CD4-positive, alpha-beta T cell treated with Interferon alpha-2 for 1 hour (primary cell): ENCODE results near the gene UGT3A1.
A peak's percentile ranks its signal among the peaks of the same experiment; 100 is the strongest.
"Not testable (repeated sequence)": the region's sequence is repeated elsewhere in the genome, so short reads cannot be mapped to it uniquely, and the experiment has no call there.

Experiments used
- DNase-seq, 2 donors: peaks; one replicate each; pipeline ENCODE4 v3.0.0-alpha.2; 2020 to 2022

UGT3A1 gene

GRCh38 chr5:35987776-35988175, 3.4 kb downstream of the UGT3A1 start:
- no peak for DNase-seq

- DNase-seq, result no peak
These were observed 11.5 kb downstream of the UGT3A1 start for GRCh38 chr5:35979715-35980114.

- DNase-seq, result not testable (repeated sequence)
These were observed 14.3 kb downstream of the UGT3A1 start for GRCh38 chr5:35976859-35977258.

- DNase-seq, result no peak
These were observed 16.6 kb downstream of the UGT3A1 start for GRCh38 chr5:35974570-35974969.

- DNase-seq, result no peak
These were observed 19.3 kb downstream of the UGT3A1 start for GRCh38 chr5:35971878-35972210.

- DNase-seq, result no peak
These were observed 19.9 kb downstream of the UGT3A1 start for GRCh38 chr5:35971186-35971877.

GRCh38 chr5:35963381-35963843, 27.8 kb downstream of the UGT3A1 start:
- no peak for DNase-seq

GRCh38 chr5:35960328-35960727, 30.9 kb downstream of the UGT3A1 start:
- no peak for DNase-seq

GRCh38 chr5:35956429-35956828, 34.8 kb downstream of the UGT3A1 start:
- no peak for DNase-seq

- DNase-seq, result peak in 1 of 2 donors; percentile 3
These were observed 37.0 kb downstream of the UGT3A1 start for GRCh38 chr5:35954175-35954574.

- DNase-seq, result no peak
These were observed 44.1 kb downstream of the UGT3A1 start for GRCh38 chr5:35947085-35947484.

- DNase-seq, result no peak
These were observed 51.6 kb downstream of the UGT3A1 start for GRCh38 chr5:35939639-35940038.

- no peak for DNase-seq
These were observed 52.5 kb downstream of the UGT3A1 start, which contains the start of gene CAPSL for GRCh38 chr5:35938568-35939227. CAPSL (minus strand) TSS chr5:35938622; CDS start chr5:35921120, 17,502 bp downstream.

- peak; percentile 64 to 76 for DNase-seq
These were observed 64.7 kb downstream of the UGT3A1 start for GRCh38 chr5:35926389-35927051.

- DNase-seq, result peak; percentile 78 to 87
These were observed 66.1 kb downstream of the UGT3A1 start for GRCh38 chr5:35924950-35925722.

GRCh38 chr5:35924122-35924949, 66.9 kb downstream of the UGT3A1 start:
- no peak for DNase-seq

GRCh38 chr5:35922468-35922867, 68.7 kb downstream of the UGT3A1 start:
- no peak for DNase-seq

- no peak for DNase-seq
These were observed 69.3 kb downstream of the UGT3A1 start for GRCh38 chr5:35921930-35922329.

- no peak for DNase-seq
These were observed 70.3 kb downstream of the UGT3A1 start for GRCh38 chr5:35920890-35921289.

- DNase-seq, result no peak
These were observed 72.0 kb downstream of the UGT3A1 start for GRCh38 chr5:35919191-35919590.

- no peak for DNase-seq
These were observed 82.4 kb downstream of the UGT3A1 start for GRCh38 chr5:35908814-35909213.

- no peak for DNase-seq
These were observed 83.0 kb downstream of the UGT3A1 start for GRCh38 chr5:35908228-35908627.
